GM12872 (cell line): ENCODE measurements around the gene CCDC186.

ENCODE experiments used
- CTCF ChIP-seq: IDR thresholded peaks from 3 replicates; pipeline ENCODE4 v1.5.1; 2011; ENCODE audit warnings: low read depth, mild to moderate bottlenecking, low read length, moderate library complexity; ENCODE audit not compliant: insufficient read depth

The CCDC186 gene

DNA sequence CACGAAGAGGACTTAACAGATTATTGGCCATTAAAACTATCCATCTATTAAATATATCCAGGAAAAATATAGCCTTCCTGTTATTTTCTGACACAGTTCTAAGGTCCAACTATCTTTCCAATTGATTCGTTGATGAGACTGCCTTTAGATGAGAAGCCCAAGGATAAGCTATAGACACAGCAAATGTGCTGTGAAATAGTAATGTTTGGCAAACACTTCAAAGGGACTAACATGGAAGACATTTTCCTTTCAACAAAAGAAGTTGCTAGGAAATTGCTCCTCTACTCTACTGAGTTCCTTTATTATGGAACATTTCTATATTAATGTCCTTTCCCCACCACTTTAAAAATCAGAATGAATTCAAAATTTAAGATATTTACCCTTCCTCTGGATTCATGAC is 38.5 kb downstream of the CCDC186 start:
- TF ChIP-seq CTCF, result no peak

DNA sequence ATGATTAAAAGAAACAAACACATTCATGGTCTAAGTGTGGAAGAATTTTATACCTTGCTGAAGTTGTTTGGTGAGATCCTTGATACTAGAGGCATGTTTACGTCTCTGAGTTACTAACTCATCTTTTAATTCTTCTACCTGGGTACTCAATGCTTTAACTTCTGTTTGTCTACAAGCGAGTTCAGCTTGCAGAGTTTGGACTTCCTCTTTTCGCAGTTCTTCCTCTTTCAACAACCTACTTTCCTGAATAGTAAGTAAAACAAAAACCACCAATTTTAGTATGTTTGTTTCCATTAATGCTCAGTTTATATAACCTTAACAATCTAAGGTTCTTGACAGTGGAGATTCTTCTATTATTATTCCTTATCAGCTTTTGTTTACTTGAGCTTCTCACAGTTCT is 42.9 kb downstream of the CCDC186 start:
- no peak for TF ChIP-seq CTCF

GRCh38 chr10:114121031-114121430 is 53.0 kb downstream of the CCDC186 start:
- TF ChIP-seq CTCF, result no peak

- no peak for TF ChIP-seq CTCF
Measured at GRCh38 chr10:114118514-114118913, 55.5 kb downstream of the CCDC186 start.

GRCh38 chr10:114117728-114118127 is 56.3 kb downstream of the CCDC186 start:
- TF ChIP-seq CTCF, result no peak

GRCh38 chr10:114115661-114116445 is 58.1 kb downstream of the CCDC186 start:
- no peak for TF ChIP-seq CTCF

- peak; percentile 33; the same call in 1 of the 3 replicates for TF ChIP-seq CTCF
Measured at GRCh38 chr10:114110174-114110972, 63.6 kb downstream of the CCDC186 start.
